GM12878 (cell line): Measurements from ENCODE around the gene SLITRK6. TPM values are rescaled to one million over a fixed set of nuclear protein-coding genes. Genes with fewer than 3 reads are reported as not detected.

Experiments used
- ASH2L ChIP-seq: fragments of 300-600, 200-600 bp; sonication (generic); IDR thresholded peaks from 2 replicates; pipeline ENCODE4 v1.6.1; 2017; ENCODE audit warnings: low read depth, mild to moderate bottlenecking, borderline replicate concordance
- ATF7 ChIP-seq: fragments of 450-650 bp; IDR thresholded peaks from 2 replicates; pipeline ENCODE4 v1.6.1; 2016; ENCODE audit warnings: low read depth, mild to moderate bottlenecking
- CBX5 ChIP-seq: sonication (generic); IDR thresholded peaks from 2 replicates; pipeline ENCODE4 v1.6.1; 2016; ENCODE audit warnings: low read depth, moderate library complexity, mild to moderate bottlenecking, inconsistent platforms
- MXI1 ChIP-seq: fragments of 150-350 bp; IDR thresholded peaks from 2 replicates; pipeline ENCODE4 v1.6.1; 2011; ENCODE audit warnings: low read depth, mild to moderate bottlenecking, inconsistent platforms, low read length, improper control_type of control experiment
- ZNF384 ChIP-seq: IDR thresholded peaks from 2 replicates; pipeline ENCODE4 v1.6.1; 2012; ENCODE audit warnings: low read depth, mild to moderate bottlenecking, low read length, improper control_type of control experiment, borderline replicate concordance
- polyA plus RNA-seq, 11 experiments: library from polyadenylated mRNA; depleted of rRNA in 4 of 11; unstranded in 6 of 11; stranded (reverse) in 5 of 11; fragments of >200 nt; fragmentation: Nextera tagmentation in 4 of 11; fragmentation: Illumina TruSeq in 1 of 11; extraction: Ambion mirVana in 4 of 11; extraction: Trizol in 1 of 11; gene quantifications; 1 replicate in 1 of 11; 2 replicates in 10 of 11; pipeline versions ENCODE4 v1.2.1 to v1.2.3, GENCODE V29; 2011 to 2016; ENCODE audit warnings: inconsistent platforms in 2 of 11, missing spikeins in 2 of 11, low read depth in 1 of 11
- total RNA-seq, 4 experiments: library from RNA; depleted of rRNA in 3 of 4; stranded (reverse); fragments of >200 nt in 3 of 4; fragmentation: Illumina TruSeq in 1 of 4; extraction: Trizol in 1 of 4; gene quantifications; 2 replicates each; pipeline versions ENCODE4 v1.2.1 to v1.2.3, GENCODE V29; 2013 to 2021
- TF ChIP-seq, protein P1 (sequence below): fragments of 450-650 bp; IDR thresholded peaks from 2 replicates; pipeline ENCODE4 v1.6.1; 2018; ENCODE audit warnings: mild to moderate bottlenecking, low read depth, moderate library complexity; ENCODE audit not compliant: partially characterized antibody
- TF ChIP-seq, protein P2 (sequence below): IDR thresholded peaks from 2 replicates; pipeline ENCODE4 v1.6.1; 2012; ENCODE audit warnings: low read depth, low read length, improper control_type of control experiment
- TF ChIP-seq, protein P3 (sequence below): IDR thresholded peaks from 2 replicates; pipeline ENCODE4 v1.6.1; 2012; ENCODE audit warnings: mild to moderate bottlenecking, low read depth, low read length
- TF ChIP-seq, protein P4 (sequence below): fragments of 450-650 bp; IDR thresholded peaks from 2 replicates; pipeline ENCODE4 v1.6.1; 2017; ENCODE audit warnings: mild to moderate bottlenecking, low read depth, inconsistent platforms; ENCODE audit not compliant: poor library complexity, severe bottlenecking

SLITRK6 gene
- total and polyA plus RNA-seq, 10 of the 15 experiments (the other 5 are each of a cell fraction or from before 2014, with no cell fraction given): not detected

DNA sequence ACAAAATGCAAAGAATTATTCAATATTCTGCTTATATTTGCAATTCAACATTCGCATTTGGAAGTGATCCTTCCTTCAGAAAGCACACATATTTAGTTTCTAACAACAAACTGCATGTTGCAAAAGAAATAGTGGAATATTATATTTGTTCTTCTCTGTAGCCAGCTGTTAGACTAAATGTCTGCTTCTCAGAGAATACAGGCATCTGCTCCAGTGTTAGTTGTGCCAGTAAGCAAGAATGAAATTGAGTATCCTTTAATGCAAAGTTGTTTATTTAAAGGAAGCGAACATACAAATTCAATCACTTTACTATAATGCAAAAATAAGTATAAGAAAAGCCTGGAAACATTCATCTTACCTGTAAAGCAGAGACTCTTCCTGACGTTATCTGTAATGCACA lies 663 bp downstream of the SLITRK6 start (continued):
- TF ChIP-seq, protein P1, sequence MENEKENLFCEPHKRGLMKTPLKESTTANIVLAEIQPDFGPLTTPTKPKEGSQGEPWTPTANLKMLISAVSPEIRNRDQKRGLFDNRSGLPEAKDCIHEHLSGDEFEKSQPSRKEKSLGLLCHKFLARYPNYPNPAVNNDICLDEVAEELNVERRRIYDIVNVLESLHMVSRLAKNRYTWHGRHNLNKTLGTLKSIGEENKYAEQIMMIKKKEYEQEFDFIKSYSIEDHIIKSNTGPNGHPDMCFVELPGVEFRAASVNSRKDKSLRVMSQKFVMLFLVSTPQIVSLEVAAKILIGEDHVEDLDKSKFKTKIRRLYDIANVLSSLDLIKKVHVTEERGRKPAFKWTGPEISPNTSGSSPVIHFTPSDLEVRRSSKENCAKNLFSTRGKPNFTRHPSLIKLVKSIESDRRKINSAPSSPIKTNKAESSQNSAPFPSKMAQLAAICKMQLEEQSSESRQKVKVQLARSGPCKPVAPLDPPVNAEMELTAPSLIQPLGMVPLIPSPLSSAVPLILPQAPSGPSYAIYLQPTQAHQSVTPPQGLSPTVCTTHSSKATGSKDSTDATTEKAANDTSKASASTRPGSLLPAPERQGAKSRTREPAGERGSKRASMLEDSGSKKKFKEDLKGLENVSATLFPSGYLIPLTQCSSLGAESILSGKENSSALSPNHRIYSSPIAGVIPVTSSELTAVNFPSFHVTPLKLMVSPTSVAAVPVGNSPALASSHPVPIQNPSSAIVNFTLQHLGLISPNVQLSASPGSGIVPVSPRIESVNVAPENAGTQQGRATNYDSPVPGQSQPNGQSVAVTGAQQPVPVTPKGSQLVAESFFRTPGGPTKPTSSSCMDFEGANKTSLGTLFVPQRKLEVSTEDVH: no peak
- TF ChIP-seq, protein P2, sequence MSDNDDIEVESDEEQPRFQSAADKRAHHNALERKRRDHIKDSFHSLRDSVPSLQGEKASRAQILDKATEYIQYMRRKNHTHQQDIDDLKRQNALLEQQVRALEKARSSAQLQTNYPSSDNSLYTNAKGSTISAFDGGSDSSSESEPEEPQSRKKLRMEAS: no peak
- no peak for TF ChIP-seq ATF7
- TF ChIP-seq, protein P3, sequence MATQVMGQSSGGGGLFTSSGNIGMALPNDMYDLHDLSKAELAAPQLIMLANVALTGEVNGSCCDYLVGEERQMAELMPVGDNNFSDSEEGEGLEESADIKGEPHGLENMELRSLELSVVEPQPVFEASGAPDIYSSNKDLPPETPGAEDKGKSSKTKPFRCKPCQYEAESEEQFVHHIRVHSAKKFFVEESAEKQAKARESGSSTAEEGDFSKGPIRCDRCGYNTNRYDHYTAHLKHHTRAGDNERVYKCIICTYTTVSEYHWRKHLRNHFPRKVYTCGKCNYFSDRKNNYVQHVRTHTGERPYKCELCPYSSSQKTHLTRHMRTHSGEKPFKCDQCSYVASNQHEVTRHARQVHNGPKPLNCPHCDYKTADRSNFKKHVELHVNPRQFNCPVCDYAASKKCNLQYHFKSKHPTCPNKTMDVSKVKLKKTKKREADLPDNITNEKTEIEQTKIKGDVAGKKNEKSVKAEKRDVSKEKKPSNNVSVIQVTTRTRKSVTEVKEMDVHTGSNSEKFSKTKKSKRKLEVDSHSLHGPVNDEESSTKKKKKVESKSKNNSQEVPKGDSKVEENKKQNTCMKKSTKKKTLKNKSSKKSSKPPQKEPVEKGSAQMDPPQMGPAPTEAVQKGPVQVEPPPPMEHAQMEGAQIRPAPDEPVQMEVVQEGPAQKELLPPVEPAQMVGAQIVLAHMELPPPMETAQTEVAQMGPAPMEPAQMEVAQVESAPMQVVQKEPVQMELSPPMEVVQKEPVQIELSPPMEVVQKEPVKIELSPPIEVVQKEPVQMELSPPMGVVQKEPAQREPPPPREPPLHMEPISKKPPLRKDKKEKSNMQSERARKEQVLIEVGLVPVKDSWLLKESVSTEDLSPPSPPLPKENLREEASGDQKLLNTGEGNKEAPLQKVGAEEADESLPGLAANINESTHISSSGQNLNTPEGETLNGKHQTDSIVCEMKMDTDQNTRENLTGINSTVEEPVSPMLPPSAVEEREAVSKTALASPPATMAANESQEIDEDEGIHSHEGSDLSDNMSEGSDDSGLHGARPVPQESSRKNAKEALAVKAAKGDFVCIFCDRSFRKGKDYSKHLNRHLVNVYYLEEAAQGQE: no peak
- TF ChIP-seq, protein P4, sequence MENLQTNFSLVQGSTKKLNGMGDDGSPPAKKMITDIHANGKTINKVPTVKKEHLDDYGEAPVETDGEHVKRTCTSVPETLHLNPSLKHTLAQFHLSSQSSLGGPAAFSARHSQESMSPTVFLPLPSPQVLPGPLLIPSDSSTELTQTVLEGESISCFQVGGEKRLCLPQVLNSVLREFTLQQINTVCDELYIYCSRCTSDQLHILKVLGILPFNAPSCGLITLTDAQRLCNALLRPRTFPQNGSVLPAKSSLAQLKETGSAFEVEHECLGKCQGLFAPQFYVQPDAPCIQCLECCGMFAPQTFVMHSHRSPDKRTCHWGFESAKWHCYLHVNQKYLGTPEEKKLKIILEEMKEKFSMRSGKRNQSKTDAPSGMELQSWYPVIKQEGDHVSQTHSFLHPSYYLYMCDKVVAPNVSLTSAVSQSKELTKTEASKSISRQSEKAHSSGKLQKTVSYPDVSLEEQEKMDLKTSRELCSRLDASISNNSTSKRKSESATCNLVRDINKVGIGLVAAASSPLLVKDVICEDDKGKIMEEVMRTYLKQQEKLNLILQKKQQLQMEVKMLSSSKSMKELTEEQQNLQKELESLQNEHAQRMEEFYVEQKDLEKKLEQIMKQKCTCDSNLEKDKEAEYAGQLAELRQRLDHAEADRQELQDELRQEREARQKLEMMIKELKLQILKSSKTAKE: no peak
- TF ChIP-seq ZNF384: no peak
- TF ChIP-seq ASH2L: no peak
- no peak for TF ChIP-seq CBX5
- no peak for TF ChIP-seq MXI1
